Measurements from ENCODE around the gene KRT1. TPM values are rescaled to one million over a fixed set of nuclear protein-coding genes. Genes with fewer than 3 reads are reported as not detected.

Gene KRT1
- polyA plus RNA-seq, 2 donors: 4.1 to 12.5 TPM

DNA sequence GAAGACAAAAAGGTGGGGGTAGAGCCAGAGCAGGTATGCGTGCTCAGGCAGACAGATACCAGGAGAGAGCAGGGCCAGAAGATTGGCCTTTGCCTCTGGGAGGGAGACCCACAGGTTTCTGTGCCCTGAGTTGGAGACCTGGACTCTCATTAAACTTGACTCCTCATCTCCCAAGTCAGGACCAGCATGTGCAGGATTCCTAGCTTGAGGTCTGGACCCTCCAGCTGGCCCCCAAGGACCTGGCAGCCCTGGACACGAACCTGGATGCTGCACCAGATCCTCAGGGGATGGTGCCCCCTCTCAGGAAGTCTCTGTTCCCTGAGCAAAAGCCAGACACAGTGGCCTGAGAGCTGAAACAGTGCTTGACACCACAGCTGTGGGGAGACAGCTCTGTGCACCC, 51.4 kb downstream of the KRT1 start:
- Histone ChIP-seq H3K27ac (ENCODE audit: low read depth in 2 of 2, low read length in 1 of 2) (no peak overlapping the region), H3K9me3 (ENCODE audit: control insufficient read depth in 2 of 2, insufficient read depth in 1 of 2, low read depth in 1 of 2, low read length in 1 of 2) (no peaks in the 10 kb centered on the region), H3K36me3 (ENCODE audit: control insufficient read depth in 2 of 2, insufficient read depth in 2 of 2, low read length in 1 of 2) (no peaks in the 10 kb centered on the region), H3K4me1 (ENCODE audit: control insufficient read depth in 2 of 2, insufficient read depth in 2 of 2, low read length in 1 of 2) (no peaks in the 10 kb centered on the region), H3K4me3 (ENCODE audit: low read depth in 1 of 2, low read length in 2 of 2) (no peak overlapping the region), H3K27me3 (ENCODE audit: control insufficient read depth in 1 of 2, insufficient read depth in 2 of 2, low read length in 2 of 2) (no peaks in the 10 kb centered on the region)
- 81 to 86% methylated on average over 2 of the region's 2 CpGs for WGBS, 2 donors

DNA sequence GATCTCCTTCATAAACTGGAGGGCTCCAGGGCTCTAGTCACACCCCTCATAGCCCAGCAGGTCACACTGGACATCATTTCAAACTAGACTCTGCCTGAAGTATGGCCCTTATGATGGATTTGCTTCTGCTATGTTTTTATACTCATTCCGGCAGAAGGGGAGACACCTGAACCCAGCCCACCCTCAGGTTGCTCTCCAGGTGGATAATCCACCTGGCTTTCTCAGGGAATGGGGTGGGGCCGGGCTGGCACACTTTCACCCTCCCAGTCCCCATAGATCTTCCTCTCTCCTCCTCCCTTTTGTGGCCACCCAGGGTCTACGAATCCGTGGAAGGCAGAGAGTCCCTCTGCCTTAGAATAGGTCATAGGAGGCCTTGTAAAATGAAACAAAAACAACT, 52.1 kb downstream of the KRT1 start:
- Histone ChIP-seq H3K36me3 (ENCODE audit: control insufficient read depth in 2 of 2, insufficient read depth in 2 of 2, low read length in 1 of 2) (no peaks in the 10 kb centered on the region), H3K27me3 (ENCODE audit: control insufficient read depth in 1 of 2, insufficient read depth in 2 of 2, low read length in 2 of 2) (no peaks in the 10 kb centered on the region)
- WGBS, 2 donors: 81 to 86% methylated on average over 4 of the region's 4 CpGs

DNA sequence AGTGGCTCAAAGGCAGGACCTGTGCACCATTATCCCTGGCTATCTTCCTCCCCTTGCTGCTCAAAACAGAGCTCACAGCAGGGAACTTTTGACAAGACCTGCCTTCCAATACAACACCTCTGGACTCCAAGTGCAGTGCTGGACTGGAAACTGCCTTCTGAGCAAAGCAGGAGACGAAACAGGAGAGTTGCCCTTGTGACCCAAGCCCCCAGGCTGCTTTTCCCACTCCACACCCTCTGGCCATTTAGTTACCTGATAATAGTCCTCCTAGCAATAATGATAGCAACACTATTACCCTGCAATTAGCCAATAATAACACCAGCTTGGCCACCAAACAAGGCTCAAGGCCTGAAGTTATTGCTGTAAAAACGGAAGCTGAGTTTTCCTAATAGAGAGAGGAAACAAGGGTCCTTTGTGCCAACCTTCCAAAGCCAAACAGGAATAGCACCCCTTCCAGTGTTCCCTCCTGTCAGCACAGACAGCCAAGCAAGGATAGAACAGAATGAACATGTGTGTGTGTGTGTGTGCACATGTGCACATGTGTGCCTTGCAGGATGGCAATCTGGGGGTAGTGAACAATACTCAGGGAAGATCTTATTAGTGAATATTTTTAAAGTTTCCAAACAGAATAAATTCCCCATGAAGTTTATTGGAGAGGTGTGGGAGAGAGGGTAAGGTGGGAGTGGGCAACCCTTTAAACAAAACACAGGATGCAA, 52.7 kb downstream of the KRT1 start:
- Histone ChIP-seq H3K9me3 (ENCODE audit: control insufficient read depth in 2 of 2, insufficient read depth in 1 of 2, low read depth in 1 of 2, low read length in 1 of 2) (no peaks in the 10 kb centered on the region), H3K4me1 (ENCODE audit: control insufficient read depth in 2 of 2, insufficient read depth in 2 of 2, low read length in 1 of 2) (no peaks in the 10 kb centered on the region), H3K36me3 (ENCODE audit: control insufficient read depth in 2 of 2, insufficient read depth in 2 of 2, low read length in 1 of 2) (no peaks in the 10 kb centered on the region), H3K27me3 (ENCODE audit: control insufficient read depth in 1 of 2, insufficient read depth in 2 of 2, low read length in 2 of 2) (no peaks in the 10 kb centered on the region), H3K27ac (ENCODE audit: low read depth in 2 of 2, low read length in 1 of 2) (no peak overlapping the region), H3K4me3 (ENCODE audit: low read depth in 1 of 2, low read length in 2 of 2) (no peak overlapping the region)
- WGBS, 2 donors: 70 to 72% methylated on average over 2 of the region's 2 CpGs

More for the DNA sequence above, 52.1 kb downstream of the KRT1 start:
- H3K4me3 ChIP-seq (ENCODE audit: low read depth in 1 of 2, low read length in 2 of 2): no peak overlapping the region
- H3K4me1 ChIP-seq (ENCODE audit: control insufficient read depth in 2 of 2, insufficient read depth in 2 of 2, low read length in 1 of 2): no peaks in the 10 kb centered on the region
- no peaks in the 10 kb centered on the region for H3K9me3 ChIP-seq (ENCODE audit: control insufficient read depth in 2 of 2, insufficient read depth in 1 of 2, low read depth in 1 of 2, low read length in 1 of 2)
- H3K27ac ChIP-seq (ENCODE audit: low read depth in 2 of 2, low read length in 1 of 2): no peak overlapping the region

Other genes starting within 250 kb of the KRT1 start
- gene KRT75, start 246.0 kb downstream of the KRT1 start, polyA plus RNA-seq: under 1 TPM; 0.08 to 0.19 TPM
- gene KRT6B, start 228.3 kb downstream of the KRT1 start, polyA plus RNA-seq: 100 to 1,000 TPM; 106 to 453 TPM
- 100 to 1,000 TPM; 229 to 427 TPM for gene KRT6C, start 206.6 kb downstream of the KRT1 start, polyA plus RNA-seq
- gene KRT6A, start 187.2 kb downstream of the KRT1 start, polyA plus RNA-seq: 1,000 to 10,000 TPM in 1 of 2 donors, 100 to 1,000 TPM in 1; 945 to 7,628 TPM
- 1,000 to 10,000 TPM; 3,653 to 6,695 TPM for gene KRT5, start 160.0 kb downstream of the KRT1 start, polyA plus RNA-seq
- not detected for gene KRT71, start 127.3 kb downstream of the KRT1 start, polyA plus RNA-seq
- gene KRT74, start 106.6 kb downstream of the KRT1 start, polyA plus RNA-seq: under 1 TPM; 0.07 to 0.24 TPM
- gene KRT72, start 78.9 kb downstream of the KRT1 start, polyA plus RNA-seq: not detected
- not detected for gene KRT73, start 61.8 kb downstream of the KRT1 start, polyA plus RNA-seq
- gene KRT2, start 28.2 kb downstream of the KRT1 start, polyA plus RNA-seq: under 1 TPM; 0.09 to 0.12 TPM
- under 1 TPM in 1 of 2 donors, not detected in 1; 0.06 TPM for gene KRT77, start 23.1 kb upstream of the KRT1 start, polyA plus RNA-seq
- gene KRT76, start 96.9 kb upstream of the KRT1 start, polyA plus RNA-seq: under 1 TPM in 1 of 2 donors, not detected in 1; 0.05 TPM
- gene KRT3, start 115.7 kb upstream of the KRT1 start, polyA plus RNA-seq: 1 to 10 TPM; 1.9 to 2.4 TPM
- over 10,000 TPM in 1 of 2 donors, 1,000 to 10,000 TPM in 1; 8,130 to 17,509 TPM for gene KRT4, start 133.7 kb upstream of the KRT1 start, polyA plus RNA-seq
- 1 to 10 TPM in 1 of 2 donors, under 1 TPM in 1; 0.75 to 1.8 TPM for gene KRT79, start 153.9 kb upstream of the KRT1 start, polyA plus RNA-seq
- gene KRT78, start 168.6 kb upstream of the KRT1 start, polyA plus RNA-seq: 1,000 to 10,000 TPM in 1 of 2 donors, 100 to 1,000 TPM in 1; 633 to 1,998 TPM
- gene KRT8, start 224.7 kb upstream of the KRT1 start, polyA plus RNA-seq: 100 to 1,000 TPM in 1 of 2 donors, 10 to 100 TPM in 1; 38.7 to 105 TPM